Large intestine (tissue), 3 donors: ENCODE results near the gene EPHA8. TPM values are rescaled to one million over a fixed set of nuclear protein-coding genes. Genes with fewer than 3 reads are reported as not detected.

Experiments
- DNase-seq, 2 donors: peaks; one replicate each; pipeline versions ENCODE4 v3.0.0 to v3.0.0-alpha.2; 2013
- H3K27ac ChIP-seq: one replicate; pipeline ENCODE4 v1.5.1; 2013; ENCODE audit warnings: low read length
- H3K27me3 ChIP-seq: 2 replicates; pipeline ENCODE4 v1.6.1; 2013; ENCODE audit warnings: low read length; ENCODE audit not compliant: control insufficient read depth, insufficient read depth
- H3K36me3 ChIP-seq: 2 replicates; pipeline ENCODE4 v1.6.1; 2013; ENCODE audit warnings: low read length; ENCODE audit not compliant: control insufficient read depth, insufficient read depth
- H3K4me1 ChIP-seq: one replicate; pipeline ENCODE4 v1.6.1; 2013; ENCODE audit warnings: low read length; ENCODE audit not compliant: control insufficient read depth, insufficient read depth
- H3K4me3 ChIP-seq: one replicate; pipeline ENCODE4 v1.5.1; 2013; ENCODE audit warnings: low read length
- H3K9me3 ChIP-seq: one replicate; pipeline ENCODE4 v1.6.1; 2013; ENCODE audit warnings: mild to moderate bottlenecking, low read depth, low read length, moderate library complexity; ENCODE audit not compliant: control insufficient read depth
- WGBS: methylation state at CpG from one replicate; pipeline ENCODE4 v1.1.5; 2013; ENCODE audit warnings: low lambda C conversion rate; ENCODE audit not compliant: insufficient coverage; 5-methylcytosine and 5-hydroxymethylcytosine counted together
- polyA plus RNA-seq: library from polyadenylated mRNA; unstranded; fragments of 120-200 nt; gene quantifications from one replicate; pipeline ENCODE4 v1.2.1, GENCODE V29; 2013

EPHA8 gene
- polyA plus RNA-seq, 1 donor: 0.57 TPM

- Histone ChIP-seq H3K4me3 (no peak overlapping the region), H3K27me3 (peaks cover 33% of the 10 kb centered on the region), H3K27ac (no peak overlapping the region), H3K9me3 (no peaks in the 10 kb centered on the region), H3K36me3 (no peaks in the 10 kb centered on the region), H3K4me1 (no peaks in the 10 kb centered on the region)
- no CpG with 5 or more reads among the region's 12 CpGs for WGBS
- DNase-seq: no peak
Measured at GRCh38 chr1:22547818-22548462, 15.3 kb upstream of the EPHA8 start.

GRCh38 chr1:22550021-22550420, 13.3 kb upstream of the EPHA8 start:
- H3K27me3 ChIP-seq: peaks cover 39% of the 10 kb centered on the region
- no peaks in the 10 kb centered on the region for H3K9me3 ChIP-seq
- no peak overlapping the region for H3K4me3 ChIP-seq
- H3K36me3 ChIP-seq: no peaks in the 10 kb centered on the region
- H3K27ac ChIP-seq: no peak overlapping the region
- DNase-seq: no peak
- H3K4me1 ChIP-seq: peaks cover 2% of the 10 kb centered on the region
- WGBS: no CpG with 5 or more reads among the region's 11 CpGs

- Histone ChIP-seq H3K4me3 (no peak overlapping the region), H3K27me3 (peaks cover 38% of the 10 kb centered on the region), H3K9me3 (no peaks in the 10 kb centered on the region), H3K36me3 (no peaks in the 10 kb centered on the region), H3K27ac (no peak overlapping the region), H3K4me1 (peaks cover 11% of the 10 kb centered on the region)
- WGBS: no CpG with 5 or more reads among the region's 17 CpGs
- DNase-seq: no peak
Measured at GRCh38 chr1:22551591-22551990, 11.7 kb upstream of the EPHA8 start.

- no peak for DNase-seq
- no peak overlapping the region for H3K27ac ChIP-seq
- H3K27me3 ChIP-seq: peaks cover 37% of the 10 kb centered on the region
- H3K4me3 ChIP-seq: no peak overlapping the region
- no peaks in the 10 kb centered on the region for H3K9me3 ChIP-seq
- H3K4me1 ChIP-seq: peaks cover 11% of the 10 kb centered on the region
- WGBS: no CpG with 5 or more reads among the region's 5 CpGs
- no peaks in the 10 kb centered on the region for H3K36me3 ChIP-seq
Measured at GRCh38 chr1:22552021-22552420, 11.3 kb upstream of the EPHA8 start.

GRCh38 chr1:22553104-22553880, 10.0 kb upstream of the EPHA8 start:
- H3K4me1 ChIP-seq: peaks cover 11% of the 10 kb centered on the region
- no peak overlapping the region for H3K4me3 ChIP-seq
- peaks cover 31% of the 10 kb centered on the region for H3K27me3 ChIP-seq
- H3K9me3 ChIP-seq: no peaks in the 10 kb centered on the region
- whole genome bisulfite sequencing: no CpG with 5 or more reads among the region's 18 CpGs
- no peak for DNase-seq
- no peak overlapping the region for H3K27ac ChIP-seq
- H3K36me3 ChIP-seq: no peaks in the 10 kb centered on the region

- no peak overlapping the region for H3K27ac ChIP-seq
- H3K4me1 ChIP-seq: peaks cover 11% of the 10 kb centered on the region
- no CpG with 5 or more reads among the region's 8 CpGs for WGBS
- no peak overlapping the region for H3K4me3 ChIP-seq
- DNase-seq: no peak
- no peaks in the 10 kb centered on the region for H3K36me3 ChIP-seq
- no peaks in the 10 kb centered on the region for H3K9me3 ChIP-seq
- H3K27me3 ChIP-seq: peaks cover 28% of the 10 kb centered on the region
Measured at GRCh38 chr1:22553991-22554522, 9.2 kb upstream of the EPHA8 start.

- no peak overlapping the region for H3K27ac ChIP-seq
- H3K27me3 ChIP-seq: peaks cover 36% of the 10 kb centered on the region
- H3K9me3 ChIP-seq: no peaks in the 10 kb centered on the region
- H3K4me1 ChIP-seq: peaks cover 11% of the 10 kb centered on the region
- DNase-seq: no peak
- no peaks in the 10 kb centered on the region for H3K36me3 ChIP-seq
- no CpG with 5 or more reads among the region's 3 CpGs for WGBS
- H3K4me3 ChIP-seq: no peak overlapping the region
Measured at GRCh38 chr1:22555371-22555656, 8.0 kb upstream of the EPHA8 start.

- Histone ChIP-seq H3K9me3 (no peaks in the 10 kb centered on the region), H3K27me3 (peaks cover 45% of the 10 kb centered on the region), H3K27ac (no peak overlapping the region), H3K36me3 (no peaks in the 10 kb centered on the region), H3K4me1 (peaks cover 11% of the 10 kb centered on the region), H3K4me3 (no peak overlapping the region)
- DNase-seq: no peak
- no CpG with 5 or more reads among the region's 13 CpGs for WGBS
Measured at GRCh38 chr1:22556391-22557104, 6.7 kb upstream of the EPHA8 start.

GRCh38 chr1:22557341-22557950, 5.8 kb upstream of the EPHA8 start:
- no peak overlapping the region for H3K4me3 ChIP-seq
- H3K36me3 ChIP-seq: no peaks in the 10 kb centered on the region
- no CpG with 5 or more reads among the region's 5 CpGs for WGBS
- no peak overlapping the region for H3K27ac ChIP-seq
- H3K9me3 ChIP-seq: no peaks in the 10 kb centered on the region
- peaks cover 54% of the 10 kb centered on the region for H3K27me3 ChIP-seq
- H3K4me1 ChIP-seq: peaks cover 11% of the 10 kb centered on the region
- DNase-seq: no peak
